GM21825 (cell line): ENCODE measurements around the gene EYS.

Experiments used
- ATAC-seq: cut with Tn5 transposase; IDR thresholded peaks from one replicate; pipeline ENCODE4 v1.9.1; 2021; ENCODE audit warnings: mild to moderate bottlenecking, moderate library complexity; ENCODE audit not compliant: unreplicated experiment

EYS gene

DNA sequence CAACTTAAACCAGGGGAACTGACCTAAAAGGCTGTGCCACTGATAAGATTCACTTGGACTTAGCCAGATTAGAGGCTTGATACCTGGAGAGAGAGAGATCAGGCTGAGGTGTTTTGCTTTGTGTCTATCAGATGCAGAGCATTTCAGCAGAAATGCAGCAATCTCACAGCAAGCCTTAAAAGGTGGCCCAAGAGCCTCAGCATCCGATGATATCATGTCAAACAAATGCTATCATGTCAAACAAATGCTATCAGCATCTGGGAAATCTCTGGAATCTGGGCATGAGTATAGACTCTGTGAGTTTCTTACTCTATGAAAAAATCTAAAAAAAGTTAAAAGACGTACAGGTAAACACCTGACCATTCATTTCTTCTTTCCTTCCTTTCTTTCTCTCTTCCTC is 718.9 kb downstream of the EYS start:
- ATAC-seq, result no peak

DNA sequence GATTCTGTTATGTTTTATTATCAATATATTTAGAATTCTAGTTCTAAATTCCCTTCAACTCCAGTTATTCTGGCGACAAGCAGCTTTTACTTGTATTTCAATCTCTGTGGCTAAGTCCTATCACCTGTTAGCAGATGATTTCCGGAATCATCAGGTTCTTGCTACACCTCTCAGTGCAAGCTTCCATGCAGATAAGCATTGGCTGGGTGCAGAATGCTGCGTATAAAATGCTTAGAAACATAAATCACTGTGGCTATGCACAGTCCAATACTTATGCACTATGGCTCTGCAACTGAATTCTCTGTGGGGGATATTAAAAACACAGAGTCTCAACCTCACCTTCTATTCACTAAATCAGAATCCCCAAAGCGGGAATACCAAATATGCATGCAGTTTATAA is 720.0 kb downstream of the EYS start:
- ATAC-seq, result no peak

DNA sequence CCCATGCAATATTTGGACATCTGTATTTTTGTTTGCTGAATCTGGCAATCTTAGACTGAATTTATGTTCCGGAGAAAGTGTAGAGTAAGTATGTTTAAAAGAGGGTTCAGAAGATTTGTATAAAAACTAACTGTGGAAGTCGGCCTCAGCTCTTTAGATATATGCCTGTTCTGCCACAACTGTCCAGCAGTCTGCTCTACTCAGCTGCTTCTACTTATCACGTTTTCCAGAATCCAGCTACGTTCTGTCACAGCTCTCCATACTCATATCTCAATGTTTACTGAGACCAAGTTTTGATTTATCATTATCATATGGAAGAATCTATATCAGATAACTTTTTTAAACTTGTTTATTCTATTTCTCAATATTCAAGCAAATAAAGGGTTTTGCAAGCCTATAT is 721.3 kb downstream of the EYS start:
- ATAC-seq, result no peak

DNA sequence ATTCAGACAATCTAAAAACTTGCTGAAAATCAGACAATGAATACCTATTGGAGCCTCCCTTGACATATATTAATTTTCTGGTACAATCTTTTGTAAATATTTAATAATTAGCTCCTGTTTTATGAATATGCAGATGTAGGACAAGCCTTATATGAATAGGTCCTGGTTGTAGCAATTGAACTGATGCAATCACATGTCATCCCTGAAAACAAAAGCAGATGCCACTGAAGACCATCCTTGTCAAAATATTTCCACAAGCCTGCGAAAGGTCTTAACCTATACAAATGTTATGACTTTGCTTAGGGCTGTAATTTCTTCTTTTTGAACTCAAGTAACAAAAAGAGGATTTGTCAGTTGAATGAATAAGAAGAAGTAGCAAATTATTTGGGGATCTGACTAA is 722.1 kb downstream of the EYS start:
- no peak for ATAC-seq

DNA sequence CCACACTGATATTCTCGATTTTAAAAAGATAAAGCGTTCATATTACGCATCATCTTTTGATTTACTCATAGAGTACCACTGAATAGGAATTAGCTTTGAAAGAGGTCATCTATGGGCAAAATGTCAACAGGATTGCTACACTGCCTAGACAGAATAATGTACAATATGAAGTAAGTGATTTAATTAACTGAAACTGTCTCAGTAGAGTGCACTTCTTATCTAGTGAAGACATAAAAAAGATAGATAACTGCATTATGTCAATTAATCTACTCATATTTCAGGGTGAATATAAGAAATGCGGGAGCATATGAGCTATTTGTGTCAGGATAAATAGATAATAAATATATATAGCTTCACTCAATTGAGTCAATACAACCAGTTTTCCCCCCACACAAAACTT is 723.9 kb downstream of the EYS start:
- ATAC-seq, result no peak

DNA sequence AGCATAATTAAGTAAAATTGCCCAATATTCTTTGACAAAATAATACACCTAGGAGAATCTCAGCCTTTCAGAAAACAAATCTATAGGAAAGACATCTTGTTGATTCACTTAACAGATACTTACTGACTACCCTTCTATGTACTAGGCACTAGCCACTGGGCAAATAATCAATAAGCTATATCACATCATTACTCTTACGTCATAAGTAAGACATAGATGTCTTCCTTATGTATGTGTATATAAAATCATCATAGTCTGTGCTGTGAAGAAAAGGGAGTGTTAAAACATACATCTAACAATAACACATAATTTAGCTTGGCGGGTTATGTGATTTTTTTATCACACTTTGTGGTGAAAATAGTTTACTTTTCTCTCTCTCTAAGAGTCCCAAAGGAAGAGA is 733.9 kb downstream of the EYS start:
- no peak for ATAC-seq

DNA sequence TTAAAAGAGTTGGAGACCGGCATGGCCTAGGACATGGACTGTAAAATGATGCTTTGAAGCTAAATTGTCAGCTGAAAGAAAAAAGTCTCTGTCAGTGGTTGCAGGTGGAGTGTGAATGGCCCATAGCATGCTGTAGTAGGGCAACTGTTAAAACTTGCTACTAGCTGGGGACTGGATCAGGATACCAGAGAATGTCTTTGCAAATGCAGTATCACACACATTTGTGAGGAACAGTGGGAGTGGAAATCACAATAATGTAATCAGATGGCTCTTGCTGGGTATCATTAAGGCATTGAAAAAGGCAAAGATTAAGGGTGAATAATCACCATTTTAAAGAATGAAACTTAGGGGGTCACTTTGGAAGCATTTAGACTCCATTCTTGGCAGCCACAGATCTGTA is 737.9 kb downstream of the EYS start:
- no peak for ATAC-seq

DNA sequence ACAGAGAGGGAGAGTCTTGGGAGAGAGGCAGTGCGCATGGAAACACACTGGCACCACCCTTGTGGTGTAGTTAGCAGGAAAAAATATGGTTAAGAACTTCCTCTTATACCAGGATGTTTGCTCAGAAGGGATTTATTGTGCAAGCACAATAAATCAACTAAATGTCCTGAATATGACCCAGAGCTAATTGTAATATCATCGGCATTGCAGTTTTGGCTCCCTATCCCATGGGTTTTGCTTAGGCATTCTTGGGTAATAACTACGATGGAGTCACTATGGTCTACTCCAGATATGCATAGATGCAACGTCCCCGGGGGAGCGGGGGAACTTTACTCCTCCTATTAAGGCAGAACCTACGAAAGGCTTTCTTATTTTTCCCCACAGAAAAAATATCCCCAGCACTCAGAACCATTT is 751.6 kb downstream of the EYS start:
- ATAC-seq, result no peak

DNA sequence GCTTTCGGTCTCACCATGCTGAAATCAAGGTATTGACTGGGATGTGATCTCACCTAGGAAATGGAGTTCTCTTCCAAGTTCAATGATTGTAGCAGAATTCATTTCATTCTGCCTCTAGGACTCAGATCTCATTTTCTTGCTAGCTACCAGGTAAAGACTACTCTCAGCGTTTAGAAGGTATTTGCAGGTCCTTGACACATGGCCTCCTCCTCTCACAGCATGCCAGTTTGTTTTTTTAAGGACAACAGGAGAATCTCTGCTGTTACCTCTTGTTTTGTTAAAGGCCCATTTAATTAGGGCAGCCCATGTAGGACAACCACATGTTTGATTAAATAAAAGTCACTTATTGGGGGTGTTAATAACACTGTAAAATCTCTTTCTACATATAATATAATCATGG is 757.8 kb downstream of the EYS start:
- ATAC-seq, result no peak

DNA sequence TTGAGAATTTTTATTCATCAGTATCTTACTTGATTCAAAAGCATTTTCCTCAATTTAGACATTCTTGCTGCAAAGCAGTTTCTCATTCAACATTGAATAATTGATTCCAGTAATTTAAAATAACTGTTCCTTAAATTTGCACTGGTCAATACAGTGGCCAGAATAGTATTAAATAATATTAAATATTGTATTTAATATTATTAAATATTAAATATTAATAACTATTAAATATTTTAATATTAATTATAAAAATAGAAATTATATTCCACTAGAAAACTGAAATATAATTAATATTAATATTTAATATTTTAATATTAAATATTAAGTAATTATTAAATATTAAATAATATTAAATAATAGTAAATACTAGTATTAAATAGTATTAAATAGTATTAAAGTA is 758.8 kb downstream of the EYS start:
- ATAC-seq, result no peak

DNA sequence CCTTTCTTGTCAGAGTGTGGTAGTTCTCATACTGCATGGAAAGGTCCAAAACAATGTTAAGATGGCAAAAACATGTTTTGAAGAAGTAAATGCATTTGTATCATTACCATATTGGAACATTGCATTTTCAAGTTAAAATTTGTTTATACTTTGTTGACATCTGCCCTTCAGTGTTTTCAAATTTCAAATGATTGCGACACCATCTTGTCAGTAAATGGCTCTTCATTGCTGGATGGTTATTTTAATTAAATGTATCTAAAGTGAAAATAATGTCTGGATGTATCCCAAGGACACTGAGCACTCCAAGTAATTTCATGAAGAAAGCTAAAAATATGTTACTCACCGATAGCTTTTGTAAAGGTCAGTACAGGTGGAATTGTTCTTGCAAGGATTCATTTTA is 761.6 kb downstream of the EYS start:
- no peak for ATAC-seq

DNA sequence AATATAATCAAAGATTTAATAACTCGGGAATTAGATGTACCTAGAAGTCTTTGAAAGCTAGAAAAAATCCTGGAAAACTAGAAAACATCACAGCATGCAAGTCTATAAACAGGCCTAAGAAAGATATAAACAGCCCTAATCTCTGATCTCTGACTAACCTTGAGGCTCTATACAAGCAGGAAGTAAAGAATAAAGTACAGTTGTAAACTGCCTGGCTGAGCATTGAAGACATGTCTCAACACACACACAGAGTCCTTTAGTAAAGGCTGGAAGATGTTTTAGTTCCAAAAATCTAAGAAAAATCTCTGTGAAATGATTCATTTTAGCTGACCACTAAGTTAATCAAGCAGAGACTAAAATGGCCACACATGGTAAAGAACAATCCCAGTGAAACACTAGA is 774.5 kb downstream of the EYS start:
- no peak for ATAC-seq

DNA sequence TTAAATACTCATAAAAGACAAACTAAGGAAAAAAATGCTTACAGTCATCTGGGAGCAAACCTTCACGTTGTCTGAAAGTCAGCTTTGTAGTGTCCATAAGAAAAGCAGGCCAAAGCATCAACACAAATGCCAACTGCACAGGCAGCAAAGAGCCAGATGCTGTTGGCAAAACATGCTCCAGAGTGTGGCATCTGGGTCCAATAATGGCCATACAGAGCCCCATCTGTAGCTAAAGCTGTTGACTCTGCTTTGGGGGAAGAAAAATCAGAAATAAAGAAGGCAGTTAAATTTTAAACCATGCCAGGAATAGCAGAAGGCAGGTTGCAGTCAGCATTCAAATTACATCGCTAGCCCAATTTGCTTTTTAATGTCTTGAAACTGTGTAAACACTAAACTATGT is 776.3 kb downstream of the EYS start:
- no peak for ATAC-seq

DNA sequence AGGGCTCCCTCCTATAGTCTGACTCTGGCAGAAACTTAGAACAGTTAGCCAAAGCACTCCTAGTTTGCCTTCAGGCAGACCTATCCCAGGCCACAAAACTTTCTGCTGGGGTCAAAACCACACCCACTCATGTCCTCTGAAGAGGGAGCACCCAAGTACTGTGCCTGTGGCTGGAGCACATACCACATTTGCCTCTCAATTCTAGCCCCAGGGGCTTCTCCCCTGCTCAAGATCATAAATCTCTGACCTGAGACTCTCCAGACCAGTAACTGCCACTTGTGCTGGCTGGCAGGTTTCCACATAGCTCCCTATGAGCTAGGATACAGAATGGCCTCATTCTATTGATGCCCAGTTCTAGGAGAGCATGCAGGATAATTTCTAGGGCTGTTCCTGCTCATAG is 781.0 kb downstream of the EYS start:
- no peak for ATAC-seq

DNA sequence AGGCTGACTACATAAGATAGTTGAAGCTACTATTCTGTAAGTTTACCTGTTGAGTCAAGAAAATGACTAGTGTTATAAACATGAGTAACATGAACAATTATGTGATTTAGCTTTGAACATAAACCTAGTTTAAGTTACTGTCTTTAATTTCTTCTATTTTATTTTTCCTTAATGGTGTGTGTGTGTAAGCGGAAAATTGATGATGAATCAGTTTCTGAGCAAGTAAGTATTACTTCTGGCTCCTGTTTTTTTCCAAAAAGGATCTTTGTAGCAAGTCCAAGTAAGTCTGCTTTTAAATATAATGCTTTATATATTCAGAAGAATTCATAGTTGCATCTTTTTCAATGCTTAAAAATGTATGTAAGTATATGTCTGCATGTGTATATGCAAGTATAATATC is 786.8 kb downstream of the EYS start:
- ATAC-seq, result no peak

DNA sequence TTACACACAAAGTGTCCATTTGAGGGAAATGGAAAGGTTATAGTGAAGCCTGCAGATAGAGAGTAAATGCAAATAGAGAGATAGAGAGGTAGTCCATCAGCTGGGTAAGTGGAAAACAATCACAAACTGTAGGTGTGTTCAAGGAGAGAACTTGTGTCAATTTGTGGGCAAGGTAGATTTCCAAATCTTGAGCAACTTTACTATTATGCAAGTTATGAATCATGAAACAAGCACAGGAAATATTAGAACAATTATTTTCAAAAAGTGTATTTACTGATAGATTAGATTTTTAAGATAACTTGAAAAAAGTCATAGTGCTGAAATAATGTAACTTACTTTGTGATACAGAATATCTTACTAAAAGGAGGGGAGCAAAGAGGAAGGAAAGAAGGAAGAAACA is 792.9 kb downstream of the EYS start:
- ATAC-seq, result no peak

DNA sequence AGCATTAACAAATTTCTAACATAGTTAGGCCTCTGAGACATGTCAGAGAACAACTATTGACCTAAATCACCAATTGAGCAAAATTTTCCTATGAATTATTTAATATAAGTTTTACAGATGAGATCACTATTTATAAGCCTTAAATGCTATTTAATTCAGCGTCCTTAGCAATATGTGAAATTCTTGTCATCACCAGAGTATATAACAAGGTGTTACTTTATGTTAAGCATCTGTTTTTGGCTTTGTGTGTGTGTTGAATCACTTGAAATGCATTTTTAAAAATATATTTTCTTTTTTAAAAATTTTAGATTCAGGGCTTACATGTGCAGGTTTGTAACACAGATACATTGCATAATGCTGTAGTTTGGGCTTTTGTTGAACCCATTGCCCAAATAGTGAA is 794.1 kb downstream of the EYS start:
- ATAC-seq, result no peak

DNA sequence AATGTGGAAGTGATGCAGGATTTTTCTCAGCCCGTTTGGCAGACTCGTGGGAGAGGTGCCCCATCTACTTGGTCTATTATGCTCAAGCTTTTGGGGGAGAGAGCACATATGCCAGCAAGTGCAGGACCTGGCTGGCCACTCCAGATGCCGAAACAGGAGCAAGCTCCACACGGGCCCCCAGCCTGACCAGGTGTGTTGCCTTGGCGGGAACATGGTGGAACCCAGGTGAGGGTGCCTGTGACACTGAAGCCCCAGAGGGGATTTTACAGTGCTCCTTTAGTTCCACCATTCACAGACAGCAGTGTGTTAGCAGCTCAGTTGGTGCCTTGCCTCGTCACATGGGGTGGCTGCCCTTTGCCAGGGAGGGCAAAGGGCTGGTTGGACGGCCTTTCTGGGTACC is 798.9 kb downstream of the EYS start:
- no peak for ATAC-seq

DNA sequence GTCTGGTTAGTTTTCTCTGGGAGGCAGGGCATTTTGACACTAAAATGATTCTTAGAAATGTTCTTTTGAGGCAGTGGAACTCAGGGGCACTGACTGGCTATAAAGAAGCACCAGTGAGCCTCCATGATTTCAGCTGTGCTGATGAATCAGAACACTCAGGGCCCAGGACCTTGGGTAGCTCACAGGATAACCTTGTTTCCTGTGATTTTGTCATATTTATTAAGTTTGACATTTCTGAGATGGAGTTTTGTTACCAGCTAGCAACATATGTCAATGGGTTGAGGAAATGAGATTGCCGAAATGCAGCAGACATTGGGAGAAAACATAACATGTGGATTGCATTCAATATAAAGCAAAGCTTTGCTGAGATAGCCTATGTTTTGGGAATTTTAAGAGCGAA is 802.4 kb downstream of the EYS start:
- ATAC-seq, result no peak

DNA sequence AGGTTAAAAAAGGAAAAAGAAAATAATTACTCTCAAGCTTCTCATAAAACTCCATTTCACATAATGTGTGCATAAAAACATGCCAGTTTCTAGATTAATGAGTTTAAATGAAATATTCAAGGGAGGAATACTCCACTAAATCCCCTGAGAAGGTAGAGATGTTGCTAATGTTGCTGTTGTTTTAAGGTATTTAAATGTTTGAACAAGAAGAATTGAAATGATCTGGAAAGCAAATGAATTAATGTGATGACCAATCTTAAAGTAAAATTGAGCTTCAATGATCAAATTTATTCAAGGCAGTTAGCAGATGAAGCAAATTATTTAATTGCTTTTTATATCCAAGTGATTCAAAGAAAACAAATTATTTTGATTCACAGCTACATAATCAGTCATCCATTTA is 804.4 kb downstream of the EYS start:
- no peak for ATAC-seq

DNA sequence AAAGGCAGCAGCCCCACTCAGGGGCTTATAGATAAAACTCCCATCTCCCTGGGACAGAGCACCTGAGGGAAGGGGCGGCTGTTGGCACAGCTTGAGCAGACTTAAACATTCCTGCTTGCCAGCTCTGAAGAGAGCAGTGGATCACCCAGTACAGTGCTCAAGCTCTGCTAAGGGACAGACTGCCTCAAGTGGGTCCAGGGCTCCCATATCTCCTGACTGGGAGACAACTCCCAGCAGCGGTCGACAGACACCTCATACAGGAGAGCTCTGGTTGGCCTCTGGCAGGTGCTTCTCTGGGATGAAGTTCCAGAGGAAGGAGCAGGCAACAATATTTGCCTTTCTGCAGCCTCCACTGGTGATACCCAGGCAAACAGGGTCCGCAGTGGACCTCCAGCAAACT is 810.1 kb downstream of the EYS start:
- no peak for ATAC-seq

DNA sequence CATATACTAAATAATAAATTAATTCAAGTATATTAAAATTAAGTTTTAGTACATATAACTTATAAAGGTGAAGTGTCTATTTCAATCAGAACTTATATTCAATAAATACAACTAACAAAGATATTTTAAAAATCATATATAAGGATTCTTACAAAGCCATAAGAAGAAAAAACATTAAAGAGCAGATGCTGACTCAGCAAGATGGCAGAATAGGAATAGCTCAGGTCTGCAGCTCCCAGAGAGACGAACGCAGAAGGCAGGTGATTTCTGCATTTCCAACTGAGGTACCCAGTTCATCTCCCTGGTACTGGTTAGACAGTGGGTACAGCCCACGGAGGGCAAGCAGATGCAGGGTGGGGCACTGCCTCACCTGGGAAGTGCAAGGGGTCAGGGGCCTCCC is 811.1 kb downstream of the EYS start:
- ATAC-seq, result no peak

DNA sequence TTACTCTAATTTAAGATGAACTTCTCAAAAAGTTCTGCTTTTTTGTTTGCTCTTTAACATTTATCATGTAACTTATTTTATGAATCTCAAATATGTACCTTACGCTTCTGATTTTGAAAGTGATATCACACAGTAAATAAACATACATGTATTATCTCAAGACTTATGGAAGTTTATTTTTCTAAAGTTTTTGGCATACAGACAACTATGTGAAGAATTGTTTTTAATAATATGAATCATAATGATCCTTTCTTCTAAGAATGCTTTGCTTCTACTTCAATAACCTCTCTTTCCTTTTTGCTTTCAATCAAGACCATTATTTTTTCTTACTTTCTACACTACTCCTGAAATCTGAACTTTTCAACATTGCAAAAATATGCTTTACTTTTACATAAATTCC is 816.4 kb downstream of the EYS start:
- ATAC-seq, result no peak

DNA sequence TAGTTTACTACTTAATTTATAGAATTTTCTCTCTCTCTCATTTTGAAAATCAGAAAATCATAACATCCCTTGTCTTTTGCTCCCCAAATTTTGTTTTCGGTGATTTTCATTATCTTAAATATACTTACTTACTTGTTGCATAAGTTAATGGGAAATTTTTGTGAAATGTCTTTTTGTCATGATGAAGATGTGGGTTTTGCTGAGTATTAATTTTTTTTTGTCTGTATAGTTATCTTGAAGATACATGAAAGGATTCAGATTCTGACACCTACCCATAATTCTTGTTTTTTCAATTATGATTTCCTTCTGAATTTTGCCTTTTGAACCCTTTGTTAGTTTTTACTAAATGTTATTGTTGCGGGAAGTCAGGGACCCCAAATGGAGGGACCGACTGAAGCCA is 817.9 kb downstream of the EYS start:
- ATAC-seq, result no peak
